ENCODE measurements around the gene MESP2.

- no peak for TF ChIP-seq MXD1 (CRISPR knock-in tag; IDR thresholded peaks at IDR 0.05)
- no peak for TF ChIP-seq ZFX (CRISPR knock-in tag; IDR thresholded peaks at IDR 0.05; ENCODE audit: low read depth)
- TF ChIP-seq KDM5A (IDR thresholded peaks at IDR 0.05; ENCODE audit: borderline replicate concordance, low read length) = no peak
- TF ChIP-seq ZNF780A (CRISPR knock-in tag; IDR thresholded peaks at IDR 0.05) = no peak
- no peak for TF ChIP-seq ZNF3 (CRISPR knock-in tag; IDR thresholded peaks at IDR 0.05)
- no peak for TF ChIP-seq MYNN (CRISPR knock-in tag; IDR thresholded peaks at IDR 0.05; ENCODE audit: low read depth)
- TF ChIP-seq, protein P1, sequence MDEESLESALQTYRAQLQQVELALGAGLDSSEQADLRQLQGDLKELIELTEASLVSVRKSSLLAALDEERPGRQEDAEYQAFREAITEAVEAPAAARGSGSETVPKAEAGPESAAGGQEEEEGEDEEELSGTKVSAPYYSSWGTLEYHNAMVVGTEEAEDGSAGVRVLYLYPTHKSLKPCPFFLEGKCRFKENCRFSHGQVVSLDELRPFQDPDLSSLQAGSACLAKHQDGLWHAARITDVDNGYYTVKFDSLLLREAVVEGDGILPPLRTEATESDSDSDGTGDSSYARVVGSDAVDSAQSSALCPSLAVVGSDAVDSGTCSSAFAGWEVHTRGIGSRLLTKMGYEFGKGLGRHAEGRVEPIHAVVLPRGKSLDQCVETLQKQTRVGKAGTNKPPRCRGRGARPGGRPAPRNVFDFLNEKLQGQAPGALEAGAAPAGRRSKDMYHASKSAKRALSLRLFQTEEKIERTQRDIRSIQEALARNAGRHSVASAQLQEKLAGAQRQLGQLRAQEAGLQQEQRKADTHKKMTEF (CRISPR knock-in tag; IDR thresholded peaks at IDR 0.05) = no peak
- TF ChIP-seq, protein P2, sequence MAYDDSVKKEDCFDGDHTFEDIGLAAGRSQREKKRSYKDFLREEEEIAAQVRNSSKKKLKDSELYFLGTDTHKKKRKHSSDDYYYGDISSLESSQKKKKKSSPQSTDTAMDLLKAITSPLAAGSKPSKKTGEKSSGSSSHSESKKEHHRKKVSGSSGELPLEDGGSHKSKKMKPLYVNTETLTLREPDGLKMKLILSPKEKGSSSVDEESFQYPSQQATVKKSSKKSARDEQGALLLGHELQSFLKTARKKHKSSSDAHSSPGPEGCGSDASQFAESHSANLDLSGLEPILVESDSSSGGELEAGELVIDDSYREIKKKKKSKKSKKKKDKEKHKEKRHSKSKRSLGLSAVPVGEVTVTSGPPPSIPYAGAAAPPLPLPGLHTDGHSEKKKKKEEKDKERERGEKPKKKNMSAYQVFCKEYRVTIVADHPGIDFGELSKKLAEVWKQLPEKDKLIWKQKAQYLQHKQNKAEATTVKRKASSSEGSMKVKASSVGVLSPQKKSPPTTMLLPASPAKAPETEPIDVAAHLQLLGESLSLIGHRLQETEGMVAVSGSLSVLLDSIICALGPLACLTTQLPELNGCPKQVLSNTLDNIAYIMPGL (CRISPR knock-in tag; IDR thresholded peaks at IDR 0.05; ENCODE audit: borderline replicate concordance in 1 of 2, low read depth in 1 of 2) = no peak
- no peak for TF ChIP-seq FLYWCH1 (CRISPR knock-in tag; IDR thresholded peaks at IDR 0.05)
- TF ChIP-seq HOXD1 (CRISPR knock-in tag; IDR thresholded peaks at IDR 0.05) = no peak
- no peak for TF ChIP-seq ZNF570 (CRISPR knock-in tag; IDR thresholded peaks at IDR 0.05; ENCODE audit: borderline replicate concordance)
These were observed 11.8 kb downstream of the MESP2 start for GRCh38 chr15:89787944-89788343.
